HG02623 (cell line): ENCODE results near the gene SERTAD2.

Experiments
- ATAC-seq: cut with Tn5 transposase; IDR thresholded peaks from one replicate; pipeline ENCODE4 v1.9.1; 2021; ENCODE audit warnings: moderate library complexity; ENCODE audit not compliant: unreplicated experiment

The SERTAD2 gene

DNA sequence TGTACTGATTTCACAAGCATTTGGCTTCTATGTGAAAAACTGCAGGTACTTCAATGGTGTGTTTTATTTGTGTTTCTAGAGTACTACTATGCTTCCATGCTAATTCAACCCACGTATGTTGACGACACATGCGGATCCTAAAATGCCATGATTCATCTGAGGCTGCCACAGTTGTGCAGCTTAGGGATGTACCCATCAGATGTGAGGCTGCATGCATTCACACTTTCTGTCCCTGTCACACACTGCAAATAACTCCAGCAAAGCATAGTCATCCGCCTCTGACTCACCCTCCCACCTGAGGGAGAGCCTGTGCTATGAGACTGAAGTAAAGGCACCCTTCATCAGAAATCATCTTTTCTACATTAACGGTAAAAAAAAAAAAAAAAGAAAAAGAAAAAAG is 22.1 kb upstream of the SERTAD2 start:
- ATAC-seq: no peak

DNA sequence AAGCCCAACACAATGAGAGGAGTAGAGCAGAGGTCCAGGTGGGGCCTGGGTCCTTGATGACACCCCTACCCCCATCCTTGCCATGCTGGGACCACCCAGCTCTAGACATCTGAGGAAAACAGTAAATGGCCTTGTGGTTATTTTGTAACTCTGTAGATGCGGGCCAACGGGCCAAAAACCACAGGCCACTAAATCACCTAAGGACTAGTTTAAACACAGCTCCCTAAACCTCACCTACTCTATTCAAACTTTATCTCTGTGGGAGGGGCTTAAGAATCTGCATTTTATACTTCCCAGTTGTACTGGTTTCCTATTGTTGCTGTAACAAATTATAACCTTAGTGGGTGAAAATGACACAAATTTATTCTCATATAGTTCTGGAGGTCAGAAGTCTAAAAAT is 19.0 kb upstream of the SERTAD2 start:
- no peak for ATAC-seq

DNA sequence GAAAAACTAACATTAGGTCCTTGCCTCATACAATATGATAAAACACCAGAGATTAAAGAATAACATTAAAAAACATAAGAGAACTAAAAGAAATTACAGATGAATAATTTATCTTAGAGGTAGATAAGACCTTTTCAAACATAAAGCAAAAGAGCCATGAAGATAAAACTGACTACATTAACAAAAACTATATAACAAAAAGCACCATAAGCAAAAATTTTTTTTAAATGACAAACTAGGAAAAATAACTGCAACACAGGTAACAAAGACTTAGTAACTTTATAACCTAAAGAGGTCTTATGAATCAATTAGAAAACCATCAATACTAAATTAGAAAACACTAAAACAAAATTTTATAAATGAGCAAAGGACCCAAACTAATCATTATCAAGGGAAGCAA is 16.3 kb upstream of the SERTAD2 start:
- no peak for ATAC-seq

DNA sequence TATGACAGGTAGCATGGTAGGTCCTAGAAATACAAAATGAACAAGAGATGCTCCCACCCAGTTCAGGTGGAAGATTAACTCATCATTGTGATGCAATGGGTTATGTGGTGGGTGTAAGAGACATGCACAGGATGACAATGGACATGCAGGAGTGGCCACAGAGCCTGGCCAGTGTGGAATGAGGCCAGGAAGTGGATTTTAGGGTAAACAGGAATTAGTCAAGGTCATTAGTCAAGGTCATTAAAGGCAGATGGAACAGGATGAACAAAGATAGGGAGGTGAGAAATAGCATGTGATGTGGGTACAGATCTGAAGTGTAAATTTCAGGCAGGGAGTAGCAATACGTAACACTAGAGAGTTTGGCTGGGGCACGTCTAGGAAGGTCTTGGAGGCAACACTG is 15.6 kb upstream of the SERTAD2 start:
- ATAC-seq: no peak

DNA sequence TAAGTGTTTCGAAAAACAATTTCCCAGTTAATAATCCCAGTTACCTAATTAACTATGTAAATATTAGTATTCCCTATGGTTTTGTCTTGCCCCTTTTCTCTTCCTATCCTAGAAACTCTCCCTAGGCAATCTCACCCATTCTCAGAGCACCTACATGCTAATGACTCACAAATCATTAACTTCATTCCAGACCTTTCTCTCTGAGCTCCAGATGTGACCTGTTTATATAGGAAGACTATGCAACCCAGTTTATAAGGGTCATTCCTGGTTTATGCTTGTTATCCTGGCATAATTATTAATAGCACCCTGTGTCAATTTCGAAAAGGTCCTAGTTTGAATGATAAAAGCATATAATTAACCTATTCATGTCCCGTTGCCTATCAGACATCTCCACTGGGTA is 14.8 kb upstream of the SERTAD2 start:
- ATAC-seq: no peak

DNA sequence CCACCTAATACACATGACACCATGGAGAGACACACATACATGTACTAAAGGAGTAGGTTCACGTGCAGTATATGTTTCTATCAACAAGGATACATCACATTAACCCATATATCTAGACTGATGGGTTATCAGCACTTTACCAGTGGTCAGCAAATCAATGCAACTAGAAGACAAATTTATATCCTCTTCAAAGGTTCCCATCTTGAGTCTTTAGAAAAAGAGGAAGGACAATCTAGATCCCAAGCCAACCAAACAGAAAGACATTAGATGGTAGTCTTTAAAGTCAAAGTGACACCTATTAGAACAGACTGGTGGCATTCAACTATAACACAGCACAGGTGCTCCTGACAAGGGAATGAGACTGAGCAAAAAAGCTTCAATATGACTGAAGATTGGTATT is 13.8 kb upstream of the SERTAD2 start:
- ATAC-seq: no peak

DNA sequence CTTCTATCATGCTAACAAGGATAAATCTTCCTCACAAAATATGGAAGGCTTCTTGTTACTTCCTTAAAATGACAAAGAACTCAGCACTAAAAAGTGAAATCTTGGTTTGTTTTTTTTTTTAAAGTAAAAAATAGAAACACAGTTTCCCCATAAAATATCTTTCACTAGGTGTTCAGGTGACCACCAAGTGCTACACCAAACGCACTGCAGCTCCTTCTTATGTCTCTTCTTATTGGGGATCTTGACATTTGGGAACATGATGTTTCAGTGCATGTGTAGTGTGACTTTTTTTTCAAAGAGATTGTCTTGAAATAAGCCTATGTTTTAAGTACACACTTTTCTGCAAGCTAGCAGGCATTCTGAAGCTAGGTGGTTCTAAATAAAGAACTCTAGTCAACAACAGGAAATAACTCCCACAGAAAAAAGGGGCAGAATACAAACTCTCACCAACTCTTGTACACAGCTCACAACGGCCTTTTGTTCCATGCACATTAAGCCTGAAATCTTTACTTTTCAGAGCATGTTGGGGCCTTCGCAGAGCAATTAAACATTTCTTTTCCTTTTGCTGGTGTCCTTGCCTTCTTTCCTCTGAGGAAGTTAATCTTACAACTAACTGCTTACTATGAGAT is 13.2 kb upstream of the SERTAD2 start:
- ATAC-seq: no peak

DNA sequence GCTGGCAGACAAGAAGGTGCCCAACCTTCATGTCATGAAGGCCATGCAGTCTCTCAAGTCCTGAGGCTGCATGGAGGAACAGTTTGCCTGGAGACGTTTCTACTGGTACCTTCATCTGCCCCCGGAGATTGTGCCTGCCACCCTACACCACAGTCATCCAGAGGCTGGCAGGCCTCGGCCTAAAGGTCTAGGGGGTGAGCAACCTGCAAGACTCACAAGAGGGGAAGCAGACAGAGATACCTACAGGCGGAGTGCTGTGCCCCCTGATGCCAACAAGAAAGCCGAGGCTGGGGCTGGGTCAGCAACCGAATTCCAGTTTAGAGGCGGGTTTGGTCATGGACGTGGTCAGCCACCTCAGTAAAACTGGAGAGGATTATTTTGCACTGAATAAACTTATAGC is 12.0 kb upstream of the SERTAD2 start:
- no peak for ATAC-seq

DNA sequence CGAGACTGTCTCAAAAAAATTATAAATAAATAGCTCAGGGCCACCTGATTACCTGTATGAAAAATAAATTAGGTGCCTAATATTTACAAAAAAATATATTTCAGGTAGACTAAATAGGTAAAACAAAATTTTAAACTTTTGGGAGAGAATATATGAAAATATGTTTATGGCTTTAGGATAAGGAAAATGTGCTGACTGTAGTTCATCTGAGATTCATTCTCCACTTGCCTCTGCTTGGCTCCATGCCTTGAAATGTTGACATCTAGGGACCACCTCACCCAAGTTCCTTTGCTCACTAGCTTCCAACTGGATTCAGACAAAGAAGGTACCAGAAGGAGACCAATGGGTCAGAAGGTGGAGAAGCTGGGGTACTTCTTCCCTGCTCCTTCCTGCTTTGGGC is 9.7 kb upstream of the SERTAD2 start:
- no peak for ATAC-seq

DNA sequence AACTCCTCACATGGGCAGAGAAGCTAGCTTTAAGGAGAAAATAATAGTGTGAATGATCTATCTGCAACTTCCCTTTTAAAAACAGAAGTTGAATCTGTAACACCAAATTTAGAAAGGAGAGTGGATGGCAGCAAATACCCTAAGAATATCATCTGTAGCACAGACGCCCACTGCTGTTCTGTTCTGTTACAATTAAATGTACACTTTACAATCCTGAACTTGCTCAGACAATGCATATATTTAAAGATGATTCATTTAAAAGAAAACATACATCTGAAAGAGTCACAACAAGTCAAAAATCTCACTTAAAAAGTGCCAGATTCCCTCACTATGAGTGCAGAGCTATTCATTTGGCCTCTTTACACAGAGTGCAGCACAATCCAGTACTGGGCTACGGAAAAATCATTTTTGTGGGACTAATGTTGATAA is 8.0 kb upstream of the SERTAD2 start:
- ATAC-seq: peak; percentile 44

DNA sequence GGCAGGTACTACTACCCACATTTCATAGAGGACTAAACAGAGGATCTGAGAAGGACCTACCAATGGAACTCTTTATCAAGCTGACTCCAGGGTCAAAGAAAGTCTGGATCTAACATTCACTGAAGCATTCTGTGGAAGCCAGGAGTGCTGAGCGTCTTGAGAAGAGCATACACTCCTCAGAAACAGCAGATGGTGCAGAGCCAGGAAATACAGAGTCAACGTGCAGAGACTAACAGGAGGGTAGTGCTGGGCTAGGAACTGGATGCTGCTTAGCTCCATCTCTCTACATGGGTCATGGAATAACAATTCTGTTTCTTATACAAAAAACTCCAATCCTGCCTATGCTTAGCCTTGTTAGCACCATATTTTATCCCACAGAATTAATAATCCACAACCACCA is 5.5 kb upstream of the SERTAD2 start:
- no peak for ATAC-seq

DNA sequence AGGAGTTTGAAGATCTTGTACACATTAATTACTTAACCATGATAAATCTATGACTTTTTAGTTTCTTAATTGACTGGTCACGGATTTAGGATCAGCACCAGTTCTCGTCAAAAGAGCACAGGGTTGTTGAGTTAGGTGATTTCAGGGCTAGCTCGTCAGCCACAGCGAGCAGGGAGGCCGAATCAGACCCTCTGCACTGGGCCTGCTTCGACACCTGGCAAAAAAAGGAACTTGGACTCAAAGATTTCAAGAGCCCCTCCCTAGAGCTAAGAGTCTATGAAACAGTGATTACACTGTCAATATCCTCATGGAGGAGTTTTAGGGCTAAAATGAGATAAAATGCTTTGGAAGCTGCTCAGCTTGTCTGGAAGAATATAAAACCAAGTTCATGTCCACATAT is 4.6 kb upstream of the SERTAD2 start:
- ATAC-seq: no peak

DNA sequence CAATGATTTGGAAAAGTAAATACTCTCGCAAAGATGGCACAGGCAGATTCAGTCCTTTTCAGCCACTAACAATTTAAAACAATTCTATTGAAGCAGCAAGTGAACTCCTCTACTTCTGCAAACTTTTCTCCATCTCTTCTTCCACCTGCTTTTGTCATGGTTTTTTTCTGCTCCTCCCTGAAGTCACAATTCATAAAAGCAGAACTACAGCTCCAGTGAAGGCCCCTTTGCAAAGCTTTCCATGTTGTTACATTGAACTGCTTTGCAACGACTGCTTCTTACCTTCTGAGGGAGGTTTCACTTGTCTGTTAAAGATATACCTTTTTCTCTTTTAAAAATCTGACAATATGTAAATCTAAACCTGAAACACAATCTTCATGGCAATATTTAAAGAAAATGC is 3.7 kb upstream of the SERTAD2 start:
- no peak for ATAC-seq

DNA sequence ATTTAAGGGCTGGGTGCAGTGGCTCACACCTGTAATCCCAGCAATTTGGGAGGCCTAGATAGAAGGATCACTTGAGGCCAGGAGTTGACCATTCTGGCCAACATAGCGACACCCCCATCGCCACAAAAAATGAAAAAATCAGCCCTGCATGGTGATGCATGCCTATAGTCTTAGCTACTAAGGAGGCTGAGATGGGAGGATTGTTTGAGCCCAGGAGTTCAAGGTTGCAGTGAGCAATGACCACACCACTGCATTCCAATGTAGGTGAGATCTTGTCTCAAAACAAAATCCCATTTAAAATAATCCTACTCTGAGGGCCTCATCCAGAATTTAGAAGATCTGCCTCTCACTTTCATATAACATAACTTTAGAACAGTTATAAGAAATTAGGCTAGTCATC is 2.7 kb upstream of the SERTAD2 start:
- no peak for ATAC-seq

DNA sequence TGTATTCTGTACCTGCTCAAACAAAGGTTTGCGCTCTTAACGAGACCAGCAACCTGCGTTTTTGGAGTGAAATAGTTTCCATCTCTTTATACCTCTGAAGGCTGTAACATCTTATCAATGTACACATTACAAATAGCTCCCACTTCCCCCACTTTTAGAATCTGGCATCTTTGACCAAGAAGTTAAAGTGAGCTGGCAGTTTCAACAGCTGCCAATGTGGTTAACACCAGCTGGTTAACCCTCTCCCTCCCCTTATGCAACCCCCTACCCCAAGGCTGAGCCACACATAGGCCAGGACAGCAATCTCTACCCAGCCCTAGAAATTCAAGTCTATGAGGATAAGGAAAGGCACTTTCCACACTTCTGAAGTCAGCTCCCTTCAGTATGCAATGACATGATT is 2.2 kb upstream of the SERTAD2 start:
- ATAC-seq: no peak

DNA sequence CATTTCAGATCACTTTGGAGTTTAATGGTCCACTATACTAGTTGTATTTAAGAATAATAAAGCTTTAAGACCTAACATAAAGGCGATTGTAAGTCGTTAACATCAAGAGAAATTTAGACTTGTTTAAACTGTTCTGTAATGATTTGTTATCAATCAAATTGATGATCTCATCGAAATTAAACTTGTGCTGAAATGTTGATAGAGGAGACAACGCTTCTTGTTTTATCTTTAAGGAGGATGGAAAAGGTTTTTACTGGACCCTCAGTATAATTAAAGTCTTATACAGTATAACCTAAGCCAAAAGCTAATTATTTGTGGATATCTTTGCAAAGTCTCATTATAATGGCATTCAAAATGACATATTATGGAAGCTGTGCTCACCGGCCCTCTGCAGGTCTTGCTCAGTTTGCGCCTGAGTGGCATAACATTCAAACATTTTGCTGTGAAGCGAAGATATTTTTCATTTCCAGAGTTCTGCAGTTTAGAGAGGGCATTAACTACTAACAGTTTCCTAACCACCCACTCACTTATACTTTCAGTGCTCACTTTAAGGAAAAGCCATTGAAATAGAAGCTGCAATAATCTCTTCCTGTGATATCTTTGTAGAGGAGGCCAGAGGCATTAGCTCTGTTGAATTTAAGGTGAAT is 1.4 kb upstream of the SERTAD2 start:
- no peak for ATAC-seq

DNA sequence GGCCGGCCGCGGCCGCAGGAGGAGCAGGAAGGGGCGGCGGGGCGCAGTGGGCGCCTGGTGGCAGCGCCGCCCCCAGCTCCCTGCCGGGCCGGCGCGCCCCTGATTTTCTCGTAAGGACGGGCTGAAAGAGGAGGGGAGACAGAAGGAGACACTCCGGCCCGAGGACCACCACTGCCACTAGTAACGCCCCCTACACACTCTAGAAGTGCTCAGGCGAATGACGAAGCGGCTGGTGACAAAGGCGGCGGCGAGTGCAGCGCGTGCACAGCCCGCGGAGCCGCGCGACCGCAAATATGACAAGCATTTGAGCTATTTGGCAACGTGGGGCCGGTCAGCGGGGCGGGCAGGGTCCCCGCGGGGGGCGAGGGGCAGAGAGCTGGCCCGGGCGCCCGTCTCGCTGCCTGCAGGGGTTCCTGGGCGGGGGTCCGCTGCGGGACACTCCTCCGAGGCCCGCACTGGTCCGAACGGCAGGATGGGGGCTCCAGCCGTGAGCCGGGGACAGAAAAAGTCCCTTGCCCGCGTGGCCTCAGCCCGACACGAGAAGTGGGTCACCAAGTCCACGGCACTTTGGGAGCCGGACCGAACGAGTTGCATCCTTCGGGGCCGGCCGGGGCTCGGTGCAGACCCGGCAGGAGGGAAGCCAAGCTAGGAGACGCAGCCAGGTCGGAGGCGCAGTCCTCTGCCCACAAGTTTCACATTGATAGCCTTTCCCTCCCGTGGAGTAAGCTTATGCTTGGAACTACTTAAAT is 524 bp upstream of the SERTAD2 start:
- ATAC-seq: peak; percentile 35

DNA sequence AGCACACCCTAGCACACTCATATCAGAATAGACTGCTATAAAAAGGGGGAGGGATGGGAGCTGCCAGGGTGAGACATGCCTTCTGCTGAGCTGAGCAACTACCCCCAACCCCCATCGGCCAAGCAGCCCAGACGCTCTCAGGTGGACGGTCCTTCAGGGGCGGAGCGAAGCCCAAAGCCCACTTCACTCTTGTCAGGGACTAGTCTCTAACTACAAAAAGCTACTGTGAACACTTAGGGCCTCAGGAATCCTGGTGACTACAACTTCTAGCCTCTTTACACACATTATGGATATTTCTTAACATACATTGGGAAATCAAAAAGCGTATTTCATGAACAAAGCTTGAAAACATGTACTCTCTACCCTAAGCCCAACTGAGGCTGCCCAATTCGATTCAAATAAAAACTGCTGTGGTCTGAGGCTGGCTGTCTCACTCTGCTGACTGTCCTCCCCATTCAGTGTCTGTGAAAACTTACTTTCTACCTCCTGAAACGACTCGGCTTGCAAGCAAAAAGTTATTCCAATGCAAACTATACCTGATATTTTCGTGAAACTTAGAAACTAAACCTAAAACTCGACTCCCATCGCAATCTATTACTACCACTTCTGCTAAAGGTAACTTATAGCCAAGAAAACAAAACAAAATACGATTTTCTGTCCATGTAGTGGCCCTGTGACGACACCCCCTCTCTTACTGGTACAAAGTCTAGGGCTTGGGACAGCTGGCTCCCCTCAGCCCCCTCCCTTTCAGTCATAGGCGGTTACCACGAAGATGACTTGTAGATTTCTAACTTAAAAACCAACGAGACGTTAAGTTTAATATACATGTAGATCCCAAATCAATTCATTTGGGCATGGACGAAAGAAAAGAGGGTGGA is 1.2 kb downstream of the SERTAD2 start:
- ATAC-seq: no peak

DNA sequence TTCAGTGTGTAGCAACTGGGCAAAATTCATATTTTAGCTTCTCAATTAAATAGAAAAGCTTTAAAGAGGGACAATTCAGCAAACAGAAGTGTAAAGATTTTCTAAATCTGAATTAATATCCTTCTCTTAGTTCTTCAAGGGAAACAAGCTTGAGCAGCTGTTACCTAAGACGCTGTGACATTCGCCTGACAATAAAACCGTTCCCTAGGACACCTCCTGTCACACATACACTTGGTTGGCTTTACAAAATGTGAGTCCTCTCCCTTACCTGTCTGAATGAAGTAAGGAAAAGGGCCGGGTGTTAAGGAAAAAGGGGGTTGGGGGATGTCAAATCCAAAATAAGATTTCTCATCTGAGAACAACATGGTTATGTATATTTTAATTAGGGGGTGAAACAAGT is 2.1 kb downstream of the SERTAD2 start:
- no peak for ATAC-seq

DNA sequence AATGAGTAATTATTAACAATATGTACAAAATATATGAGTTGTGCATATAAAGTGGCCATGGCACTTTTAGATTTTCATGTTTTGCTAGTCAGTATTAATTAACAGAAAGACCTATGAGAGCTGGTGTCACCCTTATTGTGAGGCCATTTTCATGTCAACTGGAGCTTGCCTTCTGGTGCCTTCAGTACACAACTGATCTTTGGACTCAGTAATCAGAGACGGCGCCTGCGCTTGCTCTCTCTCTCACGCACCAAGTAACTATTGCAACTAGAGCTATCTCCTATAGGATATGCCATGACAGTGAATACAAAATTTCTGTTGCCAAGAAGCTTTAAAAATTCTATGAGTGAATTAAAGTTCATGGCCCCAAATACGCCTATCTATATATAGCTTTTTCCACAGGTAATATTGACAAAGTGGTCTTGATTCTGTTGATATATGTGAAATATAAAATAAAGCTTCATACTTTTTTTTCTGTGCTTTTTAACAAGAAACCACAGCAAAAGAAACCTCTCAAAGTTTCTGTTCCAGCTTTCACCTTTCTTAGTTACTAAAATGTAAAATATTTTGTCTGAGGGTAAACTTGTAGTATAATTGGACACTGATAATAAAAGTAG is 2.9 kb downstream of the SERTAD2 start:
- no peak for ATAC-seq

DNA sequence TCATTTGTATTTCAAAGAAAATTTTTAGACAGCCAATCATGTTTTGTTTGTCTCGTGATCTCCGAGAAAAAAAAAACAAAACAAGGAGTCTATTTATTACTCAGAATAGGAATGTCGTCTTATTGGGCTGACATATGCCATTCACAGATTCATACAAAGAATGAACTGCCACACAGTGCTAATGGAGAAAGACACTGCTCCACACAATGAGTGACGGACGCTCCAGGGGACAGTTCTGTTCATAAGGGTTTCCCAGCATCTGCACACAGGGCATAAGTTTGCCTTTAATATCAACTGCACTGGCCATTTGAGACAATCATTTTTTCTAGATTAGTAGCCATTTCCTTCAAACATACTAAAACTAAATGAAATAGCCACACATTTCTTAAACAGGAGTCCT is 3.4 kb downstream of the SERTAD2 start:
- no peak for ATAC-seq
